TTC549 (cell line): ENCODE results near the gene TSPAN7.

Experiments used
- FAIRE-seq: peaks from 2 replicates; lab custom pipeline; 2012; peaks lifted over from hg19 to GRCh38; lab: Jason Lieb, UNC

TSPAN7 gene

GRCh38 chrX:38595801-38596200, 34.5 kb downstream of the TSPAN7 start:
- FAIRE-seq: no peak

- FAIRE-seq: no peak
Measured at GRCh38 chrX:38596939-38597338, 35.6 kb downstream of the TSPAN7 start.

GRCh38 chrX:38599796-38600755, 38.7 kb downstream of the TSPAN7 start:
- no peak for FAIRE-seq

GRCh38 chrX:38601866-38602265, 40.5 kb downstream of the TSPAN7 start:
- FAIRE-seq: no peak

GRCh38 chrX:38606821-38607220, 45.5 kb downstream of the TSPAN7 start:
- no peak for FAIRE-seq

GRCh38 chrX:38607976-38608375, 46.6 kb downstream of the TSPAN7 start:
- FAIRE-seq: no peak

GRCh38 chrX:38610849-38611248, 49.5 kb downstream of the TSPAN7 start:
- no peak for FAIRE-seq

GRCh38 chrX:38612281-38612680, 50.9 kb downstream of the TSPAN7 start:
- FAIRE-seq: no peak

GRCh38 chrX:38614485-38614884, 53.1 kb downstream of the TSPAN7 start:
- FAIRE-seq: no peak

- no peak for FAIRE-seq
Measured at GRCh38 chrX:38616904-38617303, 55.6 kb downstream of the TSPAN7 start.

GRCh38 chrX:38618180-38618579, 56.8 kb downstream of the TSPAN7 start:
- no peak for FAIRE-seq

GRCh38 chrX:38620623-38621022, 59.3 kb downstream of the TSPAN7 start:
- FAIRE-seq: no peak

GRCh38 chrX:38626296-38626695, 65.0 kb downstream of the TSPAN7 start:
- FAIRE-seq: no peak

GRCh38 chrX:38627683-38628082, 66.3 kb downstream of the TSPAN7 start:
- FAIRE-seq: no peak

- no peak for FAIRE-seq
Measured at GRCh38 chrX:38628587-38628986, 67.2 kb downstream of the TSPAN7 start.

GRCh38 chrX:38632516-38632915, 71.2 kb downstream of the TSPAN7 start:
- FAIRE-seq: no peak

- no peak for FAIRE-seq
Measured at GRCh38 chrX:38634665-38635064, 73.3 kb downstream of the TSPAN7 start.

- no peak for FAIRE-seq
Measured at GRCh38 chrX:38636949-38637819, 75.8 kb downstream of the TSPAN7 start.

GRCh38 chrX:38638952-38639529, 77.7 kb downstream of the TSPAN7 start:
- no peak for FAIRE-seq

- FAIRE-seq: no peak
Measured at GRCh38 chrX:38639730-38640129, 78.4 kb downstream of the TSPAN7 start.

- FAIRE-seq: no peak
Measured at GRCh38 chrX:38641197-38641596, 79.9 kb downstream of the TSPAN7 start.

GRCh38 chrX:38643903-38644302, 82.6 kb downstream of the TSPAN7 start:
- no peak for FAIRE-seq

GRCh38 chrX:38646129-38646528, 84.8 kb downstream of the TSPAN7 start:
- no peak for FAIRE-seq
